ENCODE measurements around the gene TMEM176A. TPM values are rescaled to one million over a fixed set of nuclear protein-coding genes. Genes with fewer than 3 reads are reported as not detected.

TMEM176A gene
- 2.0 TPM for polyA plus RNA-seq (2013, experiment 1 of 4)
- polyA plus RNA-seq (2013, experiment 2 of 4), result 0.62 TPM
- 2.6 TPM for polyA plus RNA-seq (2013, experiment 3 of 4)
- 4.1 TPM for polyA plus RNA-seq (2013, experiment 4 of 4)

GRCh38 chr7:150800581-150801241 is at the start of gene TMEM176A:
TMEM176A (plus strand) TSS chr7:150800769; CDS start chr7:150801551, 782 bp downstream.
- peaks cover 52% of the 10 kb centered on the region for H3K27me3 ChIP-seq (ENCODE audit: control insufficient read depth, insufficient read depth, low read length, poor library complexity, severe bottlenecking)
- 6 to 7% methylated on average over 52 of the region's 54 CpGs for WGBS, 2 experiments
- no peak within 1 kb of the TSS for H3K27ac ChIP-seq (ENCODE audit: insufficient read depth, low read depth, low read length, poor library complexity, severe bottlenecking)
- H3K9me3 ChIP-seq (ENCODE audit: control insufficient read depth, low read length), result no peaks in the 10 kb centered on the region
- no peaks in the 10 kb centered on the region for H3K36me3 ChIP-seq (ENCODE audit: control insufficient read depth, insufficient read depth, low read length)
- H3K4me3 ChIP-seq (ENCODE audit: insufficient read depth, low read depth, low read length), result peak within 1 kb of the TSS; percentile 38
- H3K4me1 ChIP-seq (ENCODE audit: control insufficient read depth, insufficient read depth, low read length), result no peaks in the 10 kb centered on the region

- 67 to 79% methylated on average over 2 of the region's 2 CpGs for WGBS, 2 experiments
- Histone ChIP-seq H3K4me3 (ENCODE audit: insufficient read depth, low read depth, low read length) (no peak overlapping the region), H3K4me1 (ENCODE audit: control insufficient read depth, insufficient read depth, low read length) (no peaks in the 10 kb centered on the region), H3K27me3 (ENCODE audit: control insufficient read depth, insufficient read depth, low read length, poor library complexity, severe bottlenecking) (peaks cover 34% of the 10 kb centered on the region), H3K36me3 (ENCODE audit: control insufficient read depth, insufficient read depth, low read length) (no peaks in the 10 kb centered on the region), H3K9me3 (ENCODE audit: control insufficient read depth, low read length) (no peaks in the 10 kb centered on the region), H3K27ac (ENCODE audit: insufficient read depth, low read depth, low read length, poor library complexity, severe bottlenecking) (no peak overlapping the region)
Observed at GRCh38 chr7:150751702-150752101, 48.9 kb upstream of the TMEM176A start.

- Histone ChIP-seq H3K9me3 (ENCODE audit: control insufficient read depth, low read length) (no peaks in the 10 kb centered on the region), H3K36me3 (ENCODE audit: control insufficient read depth, insufficient read depth, low read length) (no peaks in the 10 kb centered on the region), H3K4me1 (ENCODE audit: control insufficient read depth, insufficient read depth, low read length) (no peaks in the 10 kb centered on the region), H3K27me3 (ENCODE audit: control insufficient read depth, insufficient read depth, low read length, poor library complexity, severe bottlenecking) (peaks cover 22% of the 10 kb centered on the region), H3K4me3 (ENCODE audit: insufficient read depth, low read depth, low read length) (no peak overlapping the region), H3K27ac (ENCODE audit: insufficient read depth, low read depth, low read length, poor library complexity, severe bottlenecking) (no peak overlapping the region)
- 79 to 83% methylated on average over 6 of the region's 6 CpGs for WGBS, 2 experiments
Observed at GRCh38 chr7:150753239-150753638, 47.3 kb upstream of the TMEM176A start.

GRCh38 chr7:150753826-150754603 is 46.6 kb upstream of the TMEM176A start:
- Histone ChIP-seq H3K9me3 (ENCODE audit: control insufficient read depth, low read length) (no peaks in the 10 kb centered on the region), H3K27me3 (ENCODE audit: control insufficient read depth, insufficient read depth, low read length, poor library complexity, severe bottlenecking) (peaks cover 16% of the 10 kb centered on the region), H3K27ac (ENCODE audit: insufficient read depth, low read depth, low read length, poor library complexity, severe bottlenecking) (no peak overlapping the region), H3K36me3 (ENCODE audit: control insufficient read depth, insufficient read depth, low read length) (no peaks in the 10 kb centered on the region), H3K4me3 (ENCODE audit: insufficient read depth, low read depth, low read length) (no peak overlapping the region), H3K4me1 (ENCODE audit: control insufficient read depth, insufficient read depth, low read length) (no peaks in the 10 kb centered on the region)
- 31 to 37% methylated on average over 3 of the region's 3 CpGs for WGBS, 2 experiments

- H3K27me3 ChIP-seq (ENCODE audit: control insufficient read depth, insufficient read depth, low read length, poor library complexity, severe bottlenecking), result peaks cover 7% of the 10 kb centered on the region
- no peaks in the 10 kb centered on the region for H3K9me3 ChIP-seq (ENCODE audit: control insufficient read depth, low read length)
- H3K4me1 ChIP-seq (ENCODE audit: control insufficient read depth, insufficient read depth, low read length), result no peaks in the 10 kb centered on the region
- H3K27ac ChIP-seq (ENCODE audit: insufficient read depth, low read depth, low read length, poor library complexity, severe bottlenecking), result no peak overlapping the region
- H3K36me3 ChIP-seq (ENCODE audit: control insufficient read depth, insufficient read depth, low read length), result no peaks in the 10 kb centered on the region
- H3K4me3 ChIP-seq (ENCODE audit: insufficient read depth, low read depth, low read length), result no peak overlapping the region
Observed at GRCh38 chr7:150754951-150755350, 45.6 kb upstream of the TMEM176A start.

GRCh38 chr7:150755473-150756099 is 45.0 kb upstream of the TMEM176A start:
- no peak overlapping the region for H3K4me3 ChIP-seq (ENCODE audit: insufficient read depth, low read depth, low read length)
- no peaks in the 10 kb centered on the region for H3K36me3 ChIP-seq (ENCODE audit: control insufficient read depth, insufficient read depth, low read length)
- 87 to 88% methylated on average over 4 of the region's 4 CpGs for WGBS, 2 experiments
- peaks cover 3% of the 10 kb centered on the region for H3K27me3 ChIP-seq (ENCODE audit: control insufficient read depth, insufficient read depth, low read length, poor library complexity, severe bottlenecking)
- no peaks in the 10 kb centered on the region for H3K9me3 ChIP-seq (ENCODE audit: control insufficient read depth, low read length)
- no peaks in the 10 kb centered on the region for H3K4me1 ChIP-seq (ENCODE audit: control insufficient read depth, insufficient read depth, low read length)
- no peak overlapping the region for H3K27ac ChIP-seq (ENCODE audit: insufficient read depth, low read depth, low read length, poor library complexity, severe bottlenecking)

GRCh38 chr7:150756166-150756565 is 44.4 kb upstream of the TMEM176A start:
- WGBS, 2 experiments, result 47 to 50% methylated on average over 3 of the region's 3 CpGs
- H3K36me3 ChIP-seq (ENCODE audit: control insufficient read depth, insufficient read depth, low read length), result no peaks in the 10 kb centered on the region
- no peak overlapping the region for H3K27ac ChIP-seq (ENCODE audit: insufficient read depth, low read depth, low read length, poor library complexity, severe bottlenecking)
- H3K9me3 ChIP-seq (ENCODE audit: control insufficient read depth, low read length), result no peaks in the 10 kb centered on the region
- H3K4me3 ChIP-seq (ENCODE audit: insufficient read depth, low read depth, low read length), result no peak overlapping the region
- no peaks in the 10 kb centered on the region for H3K4me1 ChIP-seq (ENCODE audit: control insufficient read depth, insufficient read depth, low read length)
- H3K27me3 ChIP-seq (ENCODE audit: control insufficient read depth, insufficient read depth, low read length, poor library complexity, severe bottlenecking), result no peaks in the 10 kb centered on the region

GRCh38 chr7:150756858-150757257 is 43.7 kb upstream of the TMEM176A start:
- Histone ChIP-seq H3K4me1 (ENCODE audit: control insufficient read depth, insufficient read depth, low read length) (no peaks in the 10 kb centered on the region), H3K4me3 (ENCODE audit: insufficient read depth, low read depth, low read length) (no peak overlapping the region), H3K27ac (ENCODE audit: insufficient read depth, low read depth, low read length, poor library complexity, severe bottlenecking) (no peak overlapping the region), H3K36me3 (ENCODE audit: control insufficient read depth, insufficient read depth, low read length) (no peaks in the 10 kb centered on the region), H3K9me3 (ENCODE audit: control insufficient read depth, low read length) (no peaks in the 10 kb centered on the region), H3K27me3 (ENCODE audit: control insufficient read depth, insufficient read depth, low read length, poor library complexity, severe bottlenecking) (no peaks in the 10 kb centered on the region)
- WGBS, 2 experiments, result 89% methylated on average over 1 of the region's 1 CpG; no CpG with 5 or more reads in 1 of the 2 experiments

GRCh38 chr7:150759479-150759878 is 41.1 kb upstream of the TMEM176A start:
- WGBS, 2 experiments, result 77 to 93% methylated on average over 1 of the region's 1 CpG
- Histone ChIP-seq H3K27me3 (ENCODE audit: control insufficient read depth, insufficient read depth, low read length, poor library complexity, severe bottlenecking) (no peaks in the 10 kb centered on the region), H3K36me3 (ENCODE audit: control insufficient read depth, insufficient read depth, low read length) (no peaks in the 10 kb centered on the region), H3K4me3 (ENCODE audit: insufficient read depth, low read depth, low read length) (no peak overlapping the region), H3K9me3 (ENCODE audit: control insufficient read depth, low read length) (no peaks in the 10 kb centered on the region), H3K27ac (ENCODE audit: insufficient read depth, low read depth, low read length, poor library complexity, severe bottlenecking) (no peak overlapping the region), H3K4me1 (ENCODE audit: control insufficient read depth, insufficient read depth, low read length) (no peaks in the 10 kb centered on the region)

GRCh38 chr7:150766334-150766709 is 34.2 kb upstream of the TMEM176A start:
- Histone ChIP-seq H3K4me1 (ENCODE audit: control insufficient read depth, insufficient read depth, low read length) (no peaks in the 10 kb centered on the region), H3K9me3 (ENCODE audit: control insufficient read depth, low read length) (no peaks in the 10 kb centered on the region), H3K4me3 (ENCODE audit: insufficient read depth, low read depth, low read length) (no peak overlapping the region), H3K36me3 (ENCODE audit: control insufficient read depth, insufficient read depth, low read length) (no peaks in the 10 kb centered on the region), H3K27ac (ENCODE audit: insufficient read depth, low read depth, low read length, poor library complexity, severe bottlenecking) (no peak overlapping the region), H3K27me3 (ENCODE audit: control insufficient read depth, insufficient read depth, low read length, poor library complexity, severe bottlenecking) (no peaks in the 10 kb centered on the region)

Data from ectodermal cell (in vitro differentiated cells).